Stimulated activated CD4-positive, alpha-beta T cell treated with anti-CD3 and anti-CD28 coated beads, Interleukin-2, amount 100 ng/mL, for 4 hours (primary cell): ENCODE results near the gene RPS6KB2.
A peak's percentile ranks its signal among the peaks of the same experiment; 100 is the strongest.
"Not testable (repeated sequence)": the region's sequence is repeated elsewhere in the genome, so short reads cannot be mapped to it uniquely, and the experiment has no call there.

Experiments used
- DNase-seq: peaks from one replicate; pipeline ENCODE4 v3.0.0-alpha.2; 2020; ENCODE audit warnings: low read depth

RPS6KB2 gene

GRCh38 chr11:67442504-67443404 lies 14.5 kb downstream of the RPS6KB2 start:
- DNase-seq = no peak

- no peak for DNase-seq
These were observed 17.2 kb downstream of the RPS6KB2 start for GRCh38 chr11:67445515-67445914.

GRCh38 chr11:67448220-67448609 lies 19.9 kb downstream of the RPS6KB2 start:
- DNase-seq = no peak

DNA sequence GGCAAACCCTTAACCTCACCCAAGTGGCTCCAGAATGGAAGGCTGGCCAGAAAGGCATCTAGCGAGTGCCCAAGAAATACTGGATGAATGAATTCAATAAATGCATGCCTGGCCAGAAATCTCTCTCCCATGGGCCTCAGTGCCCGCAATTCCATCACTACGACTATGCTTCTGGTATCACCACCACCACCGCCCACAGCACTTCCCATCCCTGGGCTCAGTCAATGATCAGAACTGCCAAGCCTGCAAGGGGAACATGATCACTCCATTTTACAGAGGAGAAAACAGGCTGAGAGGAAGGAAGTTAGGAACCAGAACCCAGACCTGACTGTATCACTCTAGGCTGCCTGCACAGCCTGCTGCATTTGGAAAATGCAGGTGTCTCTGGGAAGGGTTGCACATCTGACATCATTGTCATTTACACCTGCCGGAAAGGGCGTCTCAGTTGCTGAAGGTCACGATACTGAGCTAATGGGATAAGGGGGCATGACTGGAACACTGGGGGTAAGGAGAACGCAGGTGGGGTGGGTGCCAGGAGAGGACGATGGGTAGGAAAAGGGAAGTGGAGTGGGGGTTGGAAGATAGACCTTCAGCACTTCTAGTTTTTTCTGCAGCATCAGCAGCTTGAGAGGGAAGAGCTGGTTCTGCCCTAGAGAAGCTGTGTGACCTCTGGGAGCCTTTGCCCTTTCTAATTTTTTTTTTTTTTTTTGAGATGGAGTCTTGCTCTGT lies 21.0 kb downstream of the RPS6KB2 start:
- DNase-seq = no peak

DNA sequence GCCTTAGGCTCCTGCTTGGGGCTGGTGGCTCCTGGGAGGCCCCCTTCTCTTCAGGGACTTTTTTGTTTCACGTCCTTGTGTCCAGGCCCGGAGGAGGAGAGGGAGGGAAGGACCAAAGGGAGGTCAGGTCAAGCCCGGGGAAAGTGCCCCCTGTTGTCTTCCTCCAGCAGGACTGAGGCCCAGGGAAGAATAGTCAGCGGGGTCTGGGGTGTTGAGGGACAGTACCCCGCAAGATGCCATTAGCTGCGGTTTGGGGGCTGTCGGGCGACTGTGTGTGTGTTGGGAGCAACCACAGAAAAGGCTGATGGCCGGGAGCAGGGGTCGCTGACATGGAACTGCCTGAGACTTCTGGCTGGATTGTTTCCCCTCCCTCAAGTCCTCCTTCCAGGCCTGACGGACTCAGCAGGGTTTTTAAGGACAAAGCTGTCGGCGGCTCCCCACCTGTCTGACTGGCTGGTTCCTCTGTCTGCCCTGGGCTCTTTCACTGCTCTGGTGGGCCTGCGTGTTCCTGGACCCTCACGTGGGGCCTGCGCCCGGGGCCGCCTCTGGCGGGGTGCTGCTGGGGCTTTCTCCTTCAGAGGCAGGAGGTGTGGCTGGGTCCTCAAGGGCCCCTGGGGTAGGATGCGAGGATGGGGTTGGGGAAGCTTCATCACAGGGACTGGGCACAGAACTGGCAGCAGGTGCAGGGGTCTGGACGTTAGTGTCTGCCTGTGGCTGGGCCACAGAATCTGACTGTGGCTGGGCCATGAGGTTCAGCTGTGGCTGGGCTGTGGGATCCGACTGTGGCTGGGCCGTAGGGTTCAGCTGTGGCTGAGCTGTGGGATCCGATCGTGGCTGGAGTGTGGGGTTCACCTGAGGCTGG lies 22.7 kb downstream of the RPS6KB2 start:
- no peak for DNase-seq

DNA sequence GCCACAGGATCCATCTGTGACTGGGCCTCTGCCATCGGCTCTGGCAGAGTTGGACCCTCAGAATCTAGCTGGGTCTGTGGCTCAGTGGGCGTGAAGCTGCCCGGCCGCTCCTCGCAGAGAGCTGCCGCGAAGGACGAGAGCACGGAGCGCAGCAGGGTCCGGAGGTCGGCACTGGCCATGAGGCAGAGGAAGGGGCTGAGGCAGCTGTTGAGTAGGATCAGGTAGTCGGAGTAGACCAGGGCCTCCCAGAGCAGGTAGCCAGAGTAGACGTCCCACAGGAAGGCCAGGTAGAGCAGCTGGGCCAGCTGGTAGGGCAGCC lies 23.3 kb downstream of the RPS6KB2 start:
- no peak for DNase-seq

- no peak for DNase-seq
These were observed 24.1 kb downstream of the RPS6KB2 start, which contains the start of gene GPR152 for GRCh38 chr11:67452141-67452952. TSS of gene GPR152 (minus strand) at chr11:67452729. CDS start at chr11:67452724, 5 bp downstream.

GRCh38 chr11:67453816-67454732 lies 25.8 kb downstream of the RPS6KB2 start:
- DNase-seq = no peak

- no peak for DNase-seq
These were observed 26.8 kb downstream of the RPS6KB2 start, which contains the start of gene CABP4 for GRCh38 chr11:67455054-67455453. TSS of gene CABP4 (plus strand) at chr11:67455354. CDS start at chr11:67455424, 70 bp downstream.

DNA sequence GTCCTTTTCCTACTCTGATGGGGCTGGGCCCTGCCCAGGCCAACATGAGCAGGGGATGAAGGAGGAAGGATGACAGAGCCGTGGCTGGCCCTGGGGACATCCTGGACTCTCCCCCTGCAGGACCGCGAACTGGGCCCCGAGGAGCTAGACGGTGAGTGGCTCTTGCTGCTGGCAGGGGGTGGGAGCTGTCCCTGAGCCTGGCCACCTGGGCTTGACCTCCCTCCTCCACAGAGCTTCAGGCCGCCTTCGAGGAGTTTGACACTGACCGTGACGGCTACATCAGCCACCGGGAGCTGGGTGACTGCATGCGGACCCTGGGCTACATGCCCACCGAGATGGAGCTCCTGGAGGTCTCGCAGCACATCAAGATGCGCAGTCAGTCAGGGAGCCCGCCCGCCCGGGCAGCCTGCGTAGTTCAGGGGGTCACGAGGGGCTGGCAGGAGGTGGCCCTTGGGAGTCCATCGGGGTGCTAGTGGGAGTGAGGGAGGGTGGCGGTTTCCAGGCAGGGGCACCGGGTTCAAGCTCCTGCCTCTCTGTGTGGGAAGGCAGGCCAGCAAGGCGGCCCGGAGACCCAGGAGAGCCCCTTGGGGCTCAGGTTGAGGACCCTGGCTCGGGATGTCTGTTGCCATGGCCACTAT lies 27.9 kb downstream of the RPS6KB2 start:
- no peak for DNase-seq

- DNase-seq = no peak
These were observed 29.2 kb downstream of the RPS6KB2 start for GRCh38 chr11:67457453-67457852.

DNA sequence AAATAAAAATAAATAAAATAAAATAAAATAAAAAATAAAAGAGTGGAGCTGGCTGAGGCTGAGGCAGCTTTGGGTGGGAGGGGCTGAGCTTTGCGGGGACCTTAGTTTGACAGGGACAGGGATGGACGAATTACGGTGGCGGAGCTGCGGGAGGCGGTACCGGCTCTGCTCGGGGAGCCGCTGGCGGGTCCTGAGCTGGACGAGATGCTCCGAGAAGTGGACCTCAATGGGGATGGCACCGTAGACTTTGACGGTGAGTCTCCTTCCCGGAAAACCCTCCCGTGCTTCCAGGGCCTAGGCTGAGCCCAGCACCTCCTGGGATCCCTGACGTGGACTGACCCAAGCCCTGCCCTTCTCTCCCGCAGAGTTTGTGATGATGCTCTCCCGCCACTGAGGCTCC lies 30.0 kb downstream of the RPS6KB2 start:
- DNase-seq = no peak

DNA sequence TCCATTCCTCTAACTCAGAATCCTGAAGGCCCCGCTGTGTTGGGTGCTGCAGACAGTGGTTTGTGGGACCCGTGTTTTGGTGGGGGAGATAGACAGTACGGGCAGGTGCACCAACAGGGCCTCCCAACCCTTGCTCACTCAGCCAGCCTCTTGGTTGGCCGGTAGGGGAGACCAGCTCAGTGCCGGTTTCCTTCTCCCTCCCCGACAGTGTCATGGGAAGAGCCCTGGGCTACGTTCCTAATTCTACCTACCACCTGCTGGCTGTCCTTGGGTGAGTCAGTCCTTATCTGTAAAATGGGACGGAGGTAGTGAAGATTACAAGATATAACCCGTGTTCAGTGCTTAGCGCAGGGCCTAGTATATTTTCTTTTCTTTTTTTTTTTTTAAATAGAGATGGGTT lies 34.9 kb downstream of the RPS6KB2 start:
- no peak for DNase-seq

DNA sequence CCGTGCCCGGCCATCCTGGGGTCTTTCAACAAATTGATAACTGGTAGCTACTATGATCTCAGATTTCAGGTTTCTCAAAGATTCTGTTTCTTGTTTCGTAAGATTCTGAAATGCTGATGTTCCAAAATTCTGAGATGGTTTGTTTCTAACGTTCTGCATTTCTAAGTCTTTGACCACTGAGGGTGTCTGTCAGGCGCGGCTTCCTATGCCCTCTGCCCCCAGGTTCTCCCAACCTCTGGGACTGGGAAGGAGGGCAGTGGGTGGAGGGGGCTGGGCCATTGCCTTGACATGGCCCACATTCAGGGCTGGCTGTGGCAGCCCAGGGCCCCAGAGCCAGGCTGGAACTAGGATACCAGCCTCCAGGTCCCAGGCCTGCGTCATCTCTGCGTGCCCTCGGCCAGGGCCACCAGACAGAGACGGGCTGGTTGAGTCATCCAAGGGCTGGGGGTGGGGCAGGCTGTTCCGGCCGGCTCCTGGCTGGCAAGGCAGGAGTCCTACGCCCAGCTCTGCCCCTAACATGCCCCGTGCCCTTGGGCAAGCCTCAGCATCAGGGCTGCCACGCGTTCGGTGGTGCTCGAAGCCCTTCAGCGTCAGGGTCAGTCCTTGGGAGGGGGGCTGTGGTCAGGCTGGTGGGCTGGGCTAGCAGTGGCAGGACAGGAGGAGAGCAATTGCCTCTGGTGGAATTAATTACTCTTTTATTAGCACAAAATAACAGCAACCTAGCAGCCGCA lies 35.6 kb downstream of the RPS6KB2 start:
- no peak for DNase-seq

DNA sequence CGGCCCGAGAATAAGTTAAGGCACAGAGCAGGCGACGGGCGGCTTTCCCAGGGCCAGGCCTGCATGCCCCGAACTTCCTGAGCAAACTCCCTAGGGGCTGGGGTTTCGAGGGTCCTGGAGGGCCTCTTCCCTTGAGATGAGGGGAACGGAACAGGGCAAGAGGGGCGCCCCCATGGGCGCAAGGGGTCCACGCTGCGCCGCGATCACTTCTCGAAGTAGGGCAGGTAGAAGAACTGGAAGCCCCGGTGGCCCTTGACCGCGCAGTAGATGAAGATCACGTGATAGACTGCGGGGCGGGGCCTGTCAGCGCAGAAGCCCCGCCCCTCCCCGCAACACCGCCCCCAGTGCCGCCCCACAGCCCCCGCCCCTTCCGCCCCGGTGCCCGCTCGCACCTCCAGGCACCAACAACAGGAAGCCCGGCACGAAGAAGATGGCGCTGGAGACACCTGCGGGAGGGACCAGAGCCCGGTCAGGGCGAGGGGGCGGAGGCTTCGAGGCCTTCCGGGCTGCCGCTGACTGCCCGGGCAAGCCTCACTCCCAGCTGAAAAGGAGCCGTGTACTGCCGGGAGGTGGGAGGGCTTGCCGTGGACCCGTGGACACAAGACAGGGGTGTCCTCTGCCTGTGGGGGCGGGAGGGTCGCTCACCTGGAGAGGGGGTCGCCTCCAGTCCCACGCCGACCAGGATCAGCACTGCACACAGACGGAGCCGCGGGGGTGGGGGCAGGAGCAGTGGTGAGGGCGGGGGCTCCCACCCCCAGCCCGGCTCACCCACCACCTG lies 36.3 kb downstream of the RPS6KB2 start:
- peak; percentile 87 for DNase-seq

- no peak for DNase-seq
These were observed 36.9 kb downstream of the RPS6KB2 start for GRCh38 chr11:67465189-67465510.

DNA sequence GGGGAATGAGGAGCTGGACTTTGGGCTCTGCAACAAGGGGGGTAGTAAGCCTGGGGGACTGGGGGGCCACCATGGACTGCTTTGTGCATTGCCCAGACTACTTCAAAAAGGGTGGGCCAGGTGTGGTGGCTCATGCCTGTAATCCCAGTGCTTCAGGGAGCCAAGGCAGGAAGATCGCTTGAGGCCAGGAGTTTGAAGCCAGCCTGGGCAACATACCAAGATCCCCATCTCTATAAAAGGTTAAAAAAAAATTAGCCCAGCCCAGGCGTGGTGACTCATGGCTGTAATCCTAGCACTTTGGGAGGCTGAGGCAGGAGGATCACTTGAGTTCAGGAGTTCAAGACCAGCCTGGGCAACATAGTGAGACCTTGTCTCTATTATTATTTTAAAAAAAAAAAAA lies 37.2 kb downstream of the RPS6KB2 start:
- DNase-seq = not testable (repeated sequence)

GRCh38 chr11:67466367-67466766 lies 38.1 kb downstream of the RPS6KB2 start:
- DNase-seq = no peak
